B cell (primary cell): ENCODE results near the gene OSGEPL1.

ENCODE experiments used
- EZH2 ChIP-seq: IDR thresholded peaks from 2 replicates; pipeline ENCODE4 v1.6.1; 2012; ENCODE audit warnings: borderline replicate concordance, low read depth, mild to moderate bottlenecking, moderate library complexity, low read length; ENCODE audit not compliant: insufficient read depth, poor library complexity, severe bottlenecking
- TF ChIP-seq, protein P1 (sequence below): fragments of 200-600 bp; IDR thresholded peaks from one replicate; pipeline ENCODE4 v1.8.0; 2022; ENCODE audit warnings: antibody characterized with exemption, mild to moderate bottlenecking

GRCh38 chr2:189802396-189802912 is 39.9 kb upstream of the OSGEPL1 start:
- no peak for TF ChIP-seq EZH2
- TF ChIP-seq, protein P1, sequence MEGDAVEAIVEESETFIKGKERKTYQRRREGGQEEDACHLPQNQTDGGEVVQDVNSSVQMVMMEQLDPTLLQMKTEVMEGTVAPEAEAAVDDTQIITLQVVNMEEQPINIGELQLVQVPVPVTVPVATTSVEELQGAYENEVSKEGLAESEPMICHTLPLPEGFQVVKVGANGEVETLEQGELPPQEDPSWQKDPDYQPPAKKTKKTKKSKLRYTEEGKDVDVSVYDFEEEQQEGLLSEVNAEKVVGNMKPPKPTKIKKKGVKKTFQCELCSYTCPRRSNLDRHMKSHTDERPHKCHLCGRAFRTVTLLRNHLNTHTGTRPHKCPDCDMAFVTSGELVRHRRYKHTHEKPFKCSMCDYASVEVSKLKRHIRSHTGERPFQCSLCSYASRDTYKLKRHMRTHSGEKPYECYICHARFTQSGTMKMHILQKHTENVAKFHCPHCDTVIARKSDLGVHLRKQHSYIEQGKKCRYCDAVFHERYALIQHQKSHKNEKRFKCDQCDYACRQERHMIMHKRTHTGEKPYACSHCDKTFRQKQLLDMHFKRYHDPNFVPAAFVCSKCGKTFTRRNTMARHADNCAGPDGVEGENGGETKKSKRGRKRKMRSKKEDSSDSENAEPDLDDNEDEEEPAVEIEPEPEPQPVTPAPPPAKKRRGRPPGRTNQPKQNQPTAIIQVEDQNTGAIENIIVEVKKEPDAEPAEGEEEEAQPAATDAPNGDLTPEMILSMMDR: no peak
